Stimulated activated CD4-positive, alpha-beta T cell treated with anti-CD3 and anti-CD28 coated beads, Interleukin-1b, Interleukin-23, amount 100 ng/mL, for 24 hours (primary cell): Measurements from ENCODE around the gene ZNRF1.
"Not testable (repeated sequence)": the region's sequence is repeated elsewhere in the genome, so short reads cannot be mapped to it uniquely, and the experiment has no call there.

Experiments
- DNase-seq, 4 experiments: peaks; one replicate each; pipeline ENCODE4 v3.0.0-alpha.2; 2020; ENCODE audit warnings: low read depth in 4 of 4, low spot score in 1 of 4

The ZNRF1 gene

DNA sequence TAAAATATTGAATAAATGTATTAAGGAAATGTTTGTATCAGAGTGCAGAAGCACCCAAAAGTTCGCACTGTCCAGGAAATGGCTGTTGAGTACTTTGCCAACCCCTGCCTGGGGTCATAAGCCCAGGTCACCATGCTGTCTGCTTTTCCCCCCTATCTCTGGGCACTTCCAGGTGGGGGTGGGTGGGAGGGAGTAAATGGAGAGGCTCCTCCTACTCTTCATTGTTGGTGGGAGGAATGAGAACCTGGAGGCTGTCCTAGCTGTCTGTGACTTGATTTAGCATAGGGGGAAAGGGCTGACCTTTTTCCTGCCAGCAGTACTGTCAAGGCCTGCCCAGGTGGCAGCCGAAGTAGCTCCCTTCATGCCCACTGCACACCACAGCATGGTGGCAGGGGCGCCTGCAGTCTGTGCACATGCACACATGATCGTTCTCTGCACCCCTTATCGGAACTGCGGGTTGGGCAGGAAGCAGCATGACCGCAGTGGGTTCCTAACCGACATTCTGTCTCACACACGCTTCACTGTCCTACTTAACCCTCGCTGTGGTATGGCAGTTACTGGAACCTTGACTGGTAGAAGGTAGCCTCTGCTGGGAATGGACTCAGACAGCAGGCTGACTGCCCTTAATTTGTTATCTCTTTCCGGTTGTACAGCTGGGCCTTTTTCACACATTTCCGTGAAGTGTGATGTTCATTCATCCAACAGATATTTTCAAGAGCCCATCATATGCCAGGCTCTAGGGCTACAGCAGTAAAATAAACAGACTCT lies 76.3 kb downstream of the ZNRF1 start:
- peak; percentile 23 to 64 (median 46) for DNase-seq

DNA sequence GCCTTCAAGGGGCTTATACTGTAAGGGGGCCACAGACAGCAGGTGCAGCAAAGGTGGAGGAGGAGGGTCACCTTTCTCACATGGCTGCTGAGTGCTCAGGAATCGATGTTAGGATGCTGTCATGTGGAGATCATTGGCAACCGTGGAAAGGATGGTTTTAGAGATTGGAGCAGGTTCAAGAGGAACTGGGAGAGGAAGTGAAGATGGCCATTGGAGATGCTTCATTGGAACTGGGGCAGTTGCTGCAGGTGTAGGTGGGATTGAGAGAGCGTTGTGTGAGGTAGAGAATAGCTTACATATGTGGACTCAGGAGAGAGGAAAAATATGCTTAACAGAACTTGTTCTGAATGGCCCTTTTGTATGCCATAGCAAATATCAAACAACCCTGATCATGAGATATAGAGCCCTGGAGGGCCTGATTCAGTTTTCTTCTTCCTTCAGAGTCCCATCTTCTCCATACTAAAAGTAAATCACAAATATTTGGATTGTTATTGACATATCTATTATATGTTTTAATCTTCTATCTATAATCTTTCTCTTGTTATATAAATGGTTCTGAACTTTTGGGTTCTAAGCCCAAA lies 77.0 kb downstream of the ZNRF1 start:
- no peak for DNase-seq

DNA sequence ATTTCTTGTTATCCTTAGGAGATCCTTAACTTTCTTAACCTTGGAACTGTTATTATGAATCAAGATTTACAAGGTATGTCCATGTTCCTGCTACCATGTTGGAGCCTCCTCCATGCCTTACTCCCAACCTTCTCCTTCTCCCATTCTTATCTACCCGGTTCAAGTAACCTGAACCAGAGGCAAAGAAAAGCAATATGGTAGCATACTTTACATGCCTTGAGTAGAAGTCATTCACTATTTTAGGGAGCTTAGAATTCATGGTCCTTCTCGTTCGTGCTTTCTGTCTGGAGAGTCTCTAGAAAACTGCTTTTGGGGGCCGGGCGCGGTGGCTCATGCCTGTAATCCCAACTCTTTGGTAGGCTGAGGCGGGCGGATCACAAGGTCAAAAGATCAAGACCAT lies 80.1 kb downstream of the ZNRF1 start:
- no peak for DNase-seq

DNA sequence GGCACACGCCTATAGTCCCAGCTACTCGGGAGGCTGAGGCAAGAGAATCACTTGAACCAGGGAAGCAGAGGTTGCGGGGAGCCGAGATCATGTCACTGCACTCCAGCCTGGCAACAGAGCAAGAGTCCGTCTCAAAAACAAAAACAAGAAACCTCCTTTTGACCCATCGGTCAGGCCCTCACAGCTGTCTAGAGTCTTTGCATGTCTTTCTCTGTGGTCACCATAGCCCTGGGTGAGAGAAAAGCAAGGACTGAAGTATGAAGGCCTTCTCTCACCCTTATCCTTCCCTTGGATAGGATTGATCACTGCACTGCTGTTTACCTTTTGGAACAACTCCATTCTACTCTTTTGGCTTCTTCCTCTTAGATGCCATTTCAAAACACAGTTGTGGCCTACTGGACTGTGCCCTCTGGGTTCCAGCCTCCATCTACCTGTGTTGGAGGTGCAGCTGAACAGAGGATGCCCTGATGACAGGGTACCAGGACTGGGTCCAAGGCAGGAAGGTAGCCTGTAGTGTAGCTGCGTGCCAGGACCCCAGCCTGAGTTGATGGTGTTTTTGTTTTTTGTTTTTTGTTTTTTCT lies 80.6 kb downstream of the ZNRF1 start:
- no peak for DNase-seq

DNA sequence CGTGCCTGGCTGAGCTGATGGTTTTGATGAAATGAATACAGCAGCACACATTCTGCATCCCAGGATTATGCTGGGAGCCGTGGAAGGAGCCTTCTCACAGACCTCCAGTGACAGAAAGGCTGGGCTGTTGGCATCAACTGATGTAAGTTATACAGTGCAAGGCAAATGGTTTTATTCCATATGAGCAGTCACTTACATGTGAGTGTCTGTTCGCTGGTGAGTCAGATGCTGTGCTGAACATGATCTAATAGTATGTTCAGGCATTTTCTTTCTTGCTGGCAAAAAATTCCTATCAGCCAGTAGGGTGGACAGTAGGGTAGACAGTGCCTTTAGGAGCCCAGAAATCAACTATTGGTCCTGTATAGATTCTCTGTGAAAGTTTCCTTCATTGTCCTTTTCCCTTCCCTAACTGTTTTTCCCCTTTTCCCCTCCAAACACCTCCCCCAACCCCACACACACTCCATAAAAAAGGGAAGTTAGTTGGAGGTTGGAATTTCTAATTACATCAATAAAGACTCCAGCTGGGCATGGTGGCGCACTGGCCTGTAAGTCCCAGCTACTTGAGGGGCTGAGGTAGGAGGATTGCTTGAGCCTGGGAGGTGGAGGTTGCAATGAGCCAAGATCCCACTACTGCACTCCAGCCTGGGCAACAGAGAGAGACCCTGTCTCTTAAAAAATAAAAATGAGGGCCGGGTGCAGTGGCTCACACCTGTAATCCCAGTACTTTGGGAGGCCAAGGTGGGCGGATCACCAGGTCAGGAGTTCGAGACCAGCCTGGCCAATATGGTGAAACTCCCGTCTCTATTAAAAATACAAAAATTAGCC lies 81.6 kb downstream of the ZNRF1 start:
- no peak for DNase-seq

DNA sequence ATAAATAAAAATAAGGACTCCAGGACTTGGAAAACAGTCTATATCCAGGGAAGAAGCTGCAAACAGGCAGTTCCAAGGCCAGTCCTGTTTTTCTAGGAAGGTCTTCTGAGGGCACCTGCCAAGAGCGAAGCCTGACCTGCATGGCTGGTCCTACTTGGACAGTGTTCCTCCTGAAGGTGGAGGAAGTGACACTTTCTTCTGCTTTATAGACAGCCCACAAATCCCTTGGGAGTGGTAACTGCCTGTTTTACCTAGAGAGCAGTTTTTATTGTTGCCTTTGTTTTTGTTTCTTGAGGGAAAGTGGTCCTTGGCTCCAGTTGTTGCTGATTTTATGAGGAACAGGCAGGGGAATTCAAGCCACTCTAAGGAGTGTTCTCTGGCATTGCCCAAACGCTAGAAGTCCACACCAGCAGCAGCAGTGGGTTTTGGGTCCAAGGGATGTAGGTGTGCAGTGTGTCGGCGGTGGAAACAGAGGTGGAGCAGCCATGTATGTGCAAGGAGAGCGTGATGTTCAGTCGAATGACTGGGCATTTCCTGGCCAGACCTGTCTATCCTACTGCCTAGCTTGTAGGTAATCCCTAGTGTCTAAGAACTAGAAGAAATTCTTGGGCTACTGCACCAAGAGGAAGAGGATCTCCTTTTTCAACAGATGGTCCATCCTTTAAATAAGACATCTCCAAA lies 82.5 kb downstream of the ZNRF1 start:
- no peak for DNase-seq

DNA sequence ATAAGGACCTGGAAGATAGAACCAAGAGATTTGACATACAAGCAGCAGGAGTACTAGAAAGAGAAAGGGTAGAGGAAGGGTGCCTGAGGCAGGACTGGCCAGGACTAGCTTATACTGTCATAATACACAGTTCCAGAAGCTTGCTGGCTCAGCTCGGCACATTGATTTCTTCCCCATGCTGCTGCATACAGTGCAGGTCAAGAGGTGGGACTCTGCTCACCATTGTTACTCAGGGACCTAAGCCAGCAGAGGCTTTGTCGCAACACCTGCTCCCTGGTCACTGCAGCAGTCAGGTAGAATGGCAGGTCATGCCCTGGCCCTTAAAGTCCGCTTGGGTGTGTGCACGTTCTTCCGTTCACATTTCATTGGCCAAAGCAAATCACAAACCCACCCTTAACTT lies 85.0 kb downstream of the ZNRF1 start:
- no peak for DNase-seq

DNA sequence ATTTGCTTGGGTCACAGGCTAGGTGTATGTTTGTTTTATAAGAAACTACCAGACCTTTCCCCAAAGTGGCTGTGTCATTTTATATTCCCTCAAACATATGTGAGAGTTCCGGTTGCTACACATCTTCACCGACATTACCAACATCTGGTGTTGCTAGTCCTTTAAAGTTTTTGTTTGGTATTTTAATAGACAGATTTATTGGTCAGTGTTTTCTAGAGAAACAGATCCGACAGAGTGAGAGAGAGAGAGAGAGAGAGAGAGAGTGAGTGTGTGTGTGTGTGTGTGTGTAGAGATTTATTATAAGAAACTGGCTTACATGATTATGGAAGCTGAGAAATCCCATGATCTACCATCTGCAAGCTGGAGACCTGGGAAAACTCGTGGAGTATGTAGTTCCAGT lies 86.7 kb downstream of the ZNRF1 start:
- no peak for DNase-seq

DNA sequence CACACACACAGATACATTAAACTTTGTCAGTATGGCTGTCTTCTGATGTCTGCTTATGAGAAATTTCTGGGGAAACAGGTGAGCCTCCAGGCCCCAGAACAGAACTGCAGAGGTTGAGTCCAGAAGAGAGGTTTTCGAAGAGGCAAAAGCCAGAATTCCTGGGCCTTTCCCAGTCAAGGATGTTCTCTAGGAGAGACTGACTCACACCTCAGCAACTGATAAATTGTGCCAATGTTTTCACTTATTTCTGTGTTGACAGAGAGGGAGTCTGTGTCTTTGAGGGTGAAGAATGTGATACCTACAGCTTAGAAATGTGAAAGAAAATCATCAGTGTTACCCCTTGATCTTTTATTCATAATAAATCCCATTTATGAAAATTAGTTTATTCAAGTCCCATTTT lies 87.5 kb downstream of the ZNRF1 start:
- DNase-seq, result no peak

DNA sequence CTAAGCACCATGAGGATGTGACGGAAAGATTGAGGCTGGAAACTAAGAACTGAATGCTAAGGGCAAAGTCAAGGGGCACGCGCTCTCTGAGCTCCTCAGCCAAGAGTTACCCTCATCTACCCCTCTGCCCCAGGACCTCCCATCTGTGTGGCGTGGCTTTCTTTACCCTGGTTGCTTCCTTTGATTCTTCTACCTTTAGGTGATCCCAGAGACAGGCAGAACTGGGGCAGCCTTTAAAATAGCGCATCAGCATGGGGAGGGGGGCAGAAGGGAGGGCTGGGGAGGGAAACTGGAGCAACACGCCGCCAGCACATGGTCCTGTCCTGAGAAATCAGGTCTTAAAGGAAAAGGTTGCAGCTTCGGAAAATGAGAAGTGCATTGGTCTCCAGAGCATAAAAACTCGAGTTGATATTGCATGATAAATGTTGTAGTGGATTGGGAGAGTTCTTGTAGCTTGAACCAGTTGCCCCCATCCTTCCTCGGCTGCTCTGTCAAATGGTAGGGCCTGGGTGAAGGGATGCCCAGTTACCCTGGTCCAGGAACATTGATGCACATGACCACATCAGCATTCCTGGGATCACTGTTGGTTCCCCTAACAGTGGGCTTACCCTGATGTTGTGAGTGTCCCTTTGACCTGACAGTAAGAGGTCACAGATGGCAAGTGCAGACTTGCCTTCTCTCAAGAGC lies 88.0 kb downstream of the ZNRF1 start:
- no peak for DNase-seq

DNA sequence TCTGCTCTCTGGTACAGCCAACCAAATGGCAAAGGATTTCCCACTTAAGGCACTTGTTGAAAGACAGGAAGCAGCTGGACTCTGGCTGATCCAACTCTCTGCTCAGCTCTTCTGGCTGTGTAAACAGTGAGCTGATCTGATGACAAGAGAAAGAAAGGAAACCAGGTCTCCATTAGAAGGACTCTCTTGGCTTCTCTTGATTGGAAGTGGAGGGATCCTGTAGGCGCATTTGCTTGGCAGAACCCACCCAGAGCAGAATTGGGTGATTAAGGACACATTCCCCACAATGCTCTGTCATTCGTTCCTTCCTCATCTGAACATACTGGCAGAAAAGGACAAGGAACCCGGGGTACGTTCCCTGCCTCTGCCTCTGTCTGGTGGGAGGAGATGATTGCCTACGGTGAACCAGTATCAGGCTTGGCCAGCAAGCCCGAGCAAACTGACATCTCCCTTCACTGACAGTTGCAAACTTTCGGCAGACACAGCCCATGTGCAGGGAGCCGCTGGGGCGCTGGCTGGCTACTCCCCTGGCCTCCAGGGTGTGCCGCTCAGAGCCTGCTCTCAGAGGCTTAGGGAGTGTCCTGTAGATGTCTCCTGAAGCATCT lies 88.7 kb downstream of the ZNRF1 start:
- DNase-seq, result no peak

DNA sequence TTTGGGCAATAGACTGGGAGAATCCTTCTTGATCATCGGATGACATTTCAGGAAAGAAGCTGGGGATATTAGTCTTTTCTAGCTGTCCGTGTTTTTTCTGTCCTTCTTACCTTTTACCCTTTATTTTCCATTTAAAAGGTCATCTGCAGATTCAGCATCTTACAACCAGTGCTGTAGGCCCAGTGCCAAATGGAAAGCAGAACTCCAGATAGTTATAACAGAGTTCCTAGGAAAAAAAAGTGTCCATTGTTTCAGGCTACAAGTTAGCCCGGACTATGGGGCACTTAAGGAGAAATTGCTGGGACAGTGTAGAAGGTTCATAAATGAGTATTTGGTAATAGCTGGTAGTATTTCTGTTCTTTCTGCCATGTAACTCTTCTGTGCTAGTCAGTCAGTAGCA lies 89.4 kb downstream of the ZNRF1 start:
- DNase-seq, result no peak

DNA sequence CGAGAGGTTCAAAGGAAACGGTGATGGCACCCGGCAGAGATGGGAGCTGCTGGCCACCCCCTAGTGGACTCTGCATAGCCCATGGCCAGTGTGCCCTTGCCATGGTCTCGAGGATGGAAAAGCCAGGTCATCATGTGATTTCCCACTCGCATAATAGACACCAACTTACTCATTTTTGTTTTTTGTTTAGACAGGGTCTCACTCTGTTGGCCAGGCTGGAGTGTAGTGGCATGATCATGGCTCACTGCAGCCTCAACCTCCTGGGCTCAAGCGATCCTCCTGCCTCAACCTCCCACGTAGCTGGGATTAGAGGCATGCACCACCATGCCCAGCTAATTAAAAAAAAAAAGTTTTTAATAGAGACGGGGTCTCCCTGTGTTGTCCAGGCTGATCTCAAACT lies 90.1 kb downstream of the ZNRF1 start:
- DNase-seq, result no peak

DNA sequence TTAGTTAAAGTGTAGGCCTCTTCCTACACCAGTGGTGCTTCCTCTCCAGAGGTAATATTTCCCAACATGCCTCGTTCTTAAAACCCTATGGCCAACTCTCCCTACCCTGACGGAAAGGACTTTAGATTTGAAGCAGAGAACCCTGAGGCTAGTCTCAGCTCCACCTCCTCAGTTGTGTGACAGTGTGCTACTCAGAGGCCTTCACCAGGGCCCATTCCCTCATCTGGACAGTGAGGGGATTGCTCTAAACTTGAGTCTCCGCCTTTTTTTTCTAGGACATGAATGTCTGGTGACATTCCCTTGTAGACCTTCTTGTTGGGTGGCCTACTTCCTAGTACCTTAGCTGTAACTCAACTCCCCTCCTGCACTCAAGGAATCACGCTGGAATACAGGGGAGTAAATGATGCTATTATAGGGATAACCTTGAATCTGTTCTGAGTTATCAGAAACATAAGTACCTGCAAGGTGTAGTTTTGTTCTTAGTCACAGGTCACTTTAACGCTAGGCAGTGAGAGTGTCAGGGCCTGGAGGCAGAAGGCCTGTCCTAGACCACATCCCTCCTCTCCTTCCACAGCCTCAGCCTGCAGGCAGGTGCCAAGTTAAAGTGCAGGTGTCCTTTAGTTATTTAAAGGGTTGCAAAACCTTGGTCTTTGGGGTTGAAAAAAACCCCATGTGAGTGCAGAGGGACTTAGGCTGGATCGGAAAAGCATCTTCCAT lies 90.8 kb downstream of the ZNRF1 start:
- no peak for DNase-seq

DNA sequence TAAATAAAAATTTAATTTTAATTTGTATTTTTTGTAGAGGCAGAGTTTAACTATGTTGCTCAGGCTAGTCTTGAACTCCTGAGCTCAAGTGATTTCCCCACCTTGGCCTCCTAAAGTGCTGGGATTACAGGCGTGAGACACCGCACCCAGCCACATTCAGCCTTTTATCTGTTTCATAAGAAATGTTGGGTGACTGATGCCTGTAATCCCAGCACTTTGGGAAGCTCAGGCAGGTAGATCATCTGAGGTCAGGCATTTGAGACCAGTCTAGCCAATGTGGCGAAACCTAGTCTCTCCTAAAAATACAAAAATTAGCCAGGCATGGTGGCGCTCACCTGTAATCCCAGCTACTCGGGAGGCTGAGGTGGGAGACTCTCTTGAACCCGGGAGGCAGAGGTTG lies 92.1 kb downstream of the ZNRF1 start:
- not testable (repeated sequence) for DNase-seq

DNA sequence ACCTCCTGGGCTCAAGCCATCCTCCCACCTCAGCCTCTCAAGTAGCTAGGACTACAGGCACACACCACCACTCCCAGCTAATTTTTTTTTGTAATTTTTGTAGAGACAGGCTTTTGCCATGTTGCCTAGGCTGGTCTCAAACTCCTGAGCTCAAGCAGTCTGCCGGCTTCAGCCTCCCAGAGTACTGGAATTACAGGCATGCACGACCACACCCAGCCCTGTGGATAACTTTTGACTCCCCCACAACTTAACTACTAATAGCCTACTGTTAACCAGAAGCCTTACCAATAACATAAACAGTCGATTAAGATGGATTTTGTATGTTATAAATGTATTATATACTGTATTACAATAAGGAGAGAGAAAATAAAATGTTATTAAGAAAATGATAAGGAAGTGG lies 92.8 kb downstream of the ZNRF1 start:
- DNase-seq, result not testable (repeated sequence)

DNA sequence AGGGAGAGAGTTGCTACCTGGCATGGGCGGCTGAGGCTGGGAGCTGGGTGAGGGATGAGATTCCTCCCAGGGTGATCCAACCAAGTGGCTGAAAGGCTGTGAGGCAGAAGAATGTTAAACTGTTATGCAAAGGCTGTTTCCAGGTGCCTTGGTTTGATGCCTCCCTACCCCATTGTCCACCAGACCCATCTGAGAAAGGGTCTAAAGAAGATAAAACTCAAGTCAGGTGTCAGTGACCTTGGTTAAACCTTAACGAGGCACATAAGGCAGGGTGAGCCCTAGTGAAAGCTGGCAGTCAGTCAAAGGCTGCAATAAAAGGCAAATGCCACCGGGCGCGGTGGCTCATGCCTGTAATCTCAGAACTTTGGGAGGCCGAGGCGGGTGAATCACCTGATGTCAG lies 94.0 kb downstream of the ZNRF1 start:
- DNase-seq, result no peak

DNA sequence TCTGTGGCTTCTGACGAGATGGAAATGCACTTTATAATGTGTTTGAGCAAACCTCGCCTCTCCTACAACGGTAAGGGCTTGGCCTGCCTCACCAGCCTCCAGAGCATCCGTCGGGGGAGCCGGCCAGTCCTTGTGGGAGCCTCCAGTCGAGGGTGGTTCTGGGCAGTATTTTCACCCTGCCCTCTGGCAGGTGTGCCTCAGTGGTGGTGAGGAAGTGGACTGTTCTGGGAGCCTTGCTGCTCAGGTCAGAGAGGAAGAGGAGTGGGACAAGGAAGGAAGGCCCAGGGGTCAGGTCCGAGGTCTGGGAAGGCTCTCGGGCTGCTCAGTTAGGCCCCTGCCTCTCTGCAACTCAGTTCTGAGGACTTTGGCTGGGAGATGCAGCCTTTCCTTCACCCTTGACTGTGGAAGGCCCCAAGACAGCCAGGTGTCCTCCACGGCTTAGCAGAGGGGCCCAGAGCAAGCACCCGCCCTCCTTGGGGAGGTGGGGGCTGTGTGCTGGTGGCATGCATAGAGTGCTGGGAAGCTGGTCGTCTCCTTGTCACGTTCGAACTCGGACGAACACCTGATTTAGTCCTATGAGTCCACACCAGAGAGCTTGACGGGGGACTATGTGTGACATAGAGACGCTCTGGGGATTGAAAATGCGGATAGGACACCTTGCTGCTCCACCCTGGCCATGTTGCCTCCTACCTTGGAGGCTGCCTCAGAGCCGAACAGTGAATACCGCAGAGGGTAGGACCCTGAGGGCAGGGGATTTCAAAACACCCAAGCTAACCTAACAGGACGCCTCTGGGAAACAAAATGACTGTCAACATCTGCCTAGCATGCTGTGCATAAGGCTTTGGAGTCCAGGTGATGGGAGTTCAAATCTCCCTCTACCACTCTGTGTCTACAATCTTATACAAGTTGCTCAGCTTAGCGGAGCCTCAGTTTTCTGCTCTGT lies 95.0 kb downstream of the ZNRF1 start:
- DNase-seq, result no peak

DNA sequence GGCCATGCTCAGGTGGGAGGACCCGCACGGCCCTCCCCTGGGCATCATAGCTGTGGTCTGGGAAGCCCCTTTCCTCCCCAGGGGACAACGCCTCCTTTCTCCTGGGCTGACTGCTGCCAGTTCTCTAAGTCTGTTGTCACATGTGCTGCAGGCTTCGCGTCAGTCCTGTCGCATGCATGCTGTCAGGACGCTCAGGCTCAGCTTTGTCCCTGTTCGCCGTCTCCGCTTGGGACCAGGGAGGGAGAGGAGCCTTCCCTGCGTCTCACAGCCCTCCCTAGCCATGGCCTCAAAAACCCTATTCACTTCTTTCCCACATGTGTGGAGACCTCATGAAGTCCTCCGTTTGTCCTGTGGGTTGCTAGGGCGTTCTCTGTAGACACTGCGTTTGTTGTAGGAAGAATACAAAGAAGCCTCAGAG lies 96.4 kb downstream of the ZNRF1 start:
- DNase-seq, result no peak
